Left kidney (tissue), 2 donors: ENCODE data around the gene CDK9. TPM values are rescaled to one million over a fixed set of nuclear protein-coding genes. Genes with fewer than 3 reads are reported as not detected.

Experiments used
- DNase-seq: peaks from one replicate; pipeline ENCODE4 v3.0.0-alpha.2; 2013
- polyA plus RNA-seq: library from polyadenylated mRNA; unstranded; fragments of 120-200 nt; gene quantifications from one replicate; pipeline ENCODE4 v1.2.1, GENCODE V29; 2013; ENCODE audit not compliant: insufficient read length

Gene CDK9
- polyA plus RNA-seq, 1 donor: 72.9 TPM

- no peak for DNase-seq
Measured at GRCh38 chr9:127758843-127759242, 27.0 kb upstream of the CDK9 start.

GRCh38 chr9:127761061-127761460 lies 24.8 kb upstream of the CDK9 start:
- DNase-seq: no peak

GRCh38 chr9:127761491-127761956 lies 24.3 kb upstream of the CDK9 start:
- DNase-seq: no peak

- no peak for DNase-seq
Measured at GRCh38 chr9:127762111-127762676, 23.6 kb upstream of the CDK9 start.

GRCh38 chr9:127763918-127764384 lies 21.9 kb upstream of the CDK9 start:
- no peak for DNase-seq

GRCh38 chr9:127765418-127765817 lies 20.4 kb upstream of the CDK9 start:
- DNase-seq: no peak

- DNase-seq: no peak
Measured at GRCh38 chr9:127767410-127767809, 18.4 kb upstream of the CDK9 start.

GRCh38 chr9:127767909-127768331 lies 17.9 kb upstream of the CDK9 start:
- DNase-seq: peak; percentile 71

- DNase-seq: no peak
Measured at GRCh38 chr9:127768698-127769097, 17.1 kb upstream of the CDK9 start.

- no peak for DNase-seq
Measured at GRCh38 chr9:127769101-127769500, 16.7 kb upstream of the CDK9 start.

GRCh38 chr9:127769929-127770582 lies 15.8 kb upstream of the CDK9 start:
- DNase-seq: no peak

- DNase-seq: no peak
Measured at GRCh38 chr9:127770583-127770904, 15.3 kb upstream of the CDK9 start.

- DNase-seq: peak; percentile 95
Measured at GRCh38 chr9:127770905-127771569, 14.8 kb upstream of the CDK9 start.

GRCh38 chr9:127771570-127772189 lies 14.2 kb upstream of the CDK9 start:
- no peak for DNase-seq

- no peak for DNase-seq
Measured at GRCh38 chr9:127772603-127773002, 13.2 kb upstream of the CDK9 start.

GRCh38 chr9:127773272-127773671 lies 12.6 kb upstream of the CDK9 start:
- no peak for DNase-seq

GRCh38 chr9:127773981-127774380 lies 11.9 kb upstream of the CDK9 start:
- DNase-seq: no peak

GRCh38 chr9:127776195-127776923 lies 9.5 kb upstream of the CDK9 start:
- DNase-seq: no peak

- DNase-seq: no peak
Measured at GRCh38 chr9:127776924-127777289, 8.9 kb upstream of the CDK9 start.

- no peak for DNase-seq
Measured at GRCh38 chr9:127777368-127777980, 8.4 kb upstream of the CDK9 start.

- no peak for DNase-seq
Measured at GRCh38 chr9:127778280-127779135, 7.3 kb upstream of the CDK9 start, which contains the start of gene SH2D3C. Gene SH2D3C, minus strand, starts transcription at chr9:127778666. Its CDS starts 39 bp downstream, at chr9:127778627.
